Upper lobe of left lung (tissue), 4 donors: ENCODE data around the gene ABHD5.

Experiments
- CTCF ChIP-seq, 6 experiments: fragments of 450-650 bp in 4 of 6; fragments of 200-600 bp in 2 of 6; sonication (generic) in 2 of 6; IDR thresholded peaks; one replicate each; pipeline ENCODE4 v1.5.1; 2016 to 2019; ENCODE audit warnings: antibody characterized with exemption in 6 of 6
- EP300 ChIP-seq, 4 donors: sonication (generic); formaldehyde crosslinking; IDR thresholded peaks; one replicate each; pipeline ENCODE4 v1.5.1; 2017; ENCODE audit warnings: antibody characterized with exemption in 4 of 4, control low read depth in 2 of 4
- POLR2A ChIP-seq, 4 donors: fragments of 450-650 bp; IDR thresholded peaks; one replicate each; pipeline ENCODE4 v1.5.1; 2016 to 2017; ENCODE audit warnings: antibody characterized with exemption in 4 of 4, mild to moderate bottlenecking in 2 of 4
- POLR2AphosphoS5 ChIP-seq, 2 donors: sonication (generic); formaldehyde crosslinking; IDR thresholded peaks; one replicate each; pipeline ENCODE4 v1.5.1; 2017; ENCODE audit warnings: antibody characterized with exemption in 2 of 2

DNA sequence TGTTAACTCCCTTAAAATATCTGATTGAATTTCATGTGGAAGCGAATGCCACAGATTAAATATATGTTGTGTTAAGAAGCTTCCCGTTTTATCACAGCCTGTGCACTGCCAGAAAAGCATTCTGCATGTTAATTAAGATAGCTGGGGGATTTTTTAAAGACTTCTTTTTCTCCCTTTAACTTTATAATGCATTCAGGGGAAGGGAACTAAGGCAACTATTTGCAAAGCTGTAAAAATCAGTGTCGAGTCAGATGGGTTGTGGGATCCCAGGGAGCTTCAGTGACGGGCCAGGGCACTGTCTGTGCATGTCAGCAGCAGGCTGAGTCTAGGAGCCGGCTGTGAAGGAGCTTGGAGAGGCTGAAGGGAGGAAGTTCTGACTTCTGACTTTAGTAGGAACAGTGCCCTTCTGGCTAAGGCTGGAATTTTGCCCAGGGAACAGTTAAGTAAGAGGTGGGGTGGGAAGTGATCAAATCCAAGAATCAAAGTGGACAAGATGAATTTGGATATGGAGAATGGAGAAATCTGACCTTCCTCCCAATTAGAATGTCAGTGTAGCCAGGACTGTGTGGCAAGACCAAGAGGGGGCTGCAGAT, 77.7 kb downstream of the ABHD5 start:
- peak in 1 of 2 donors; percentile 6 for TF ChIP-seq POLR2AphosphoS5 (IDR thresholded peaks at IDR 0.05)
- TF ChIP-seq POLR2A (IDR thresholded peaks at IDR 0.05), result no peak
- TF ChIP-seq CTCF (IDR thresholded peaks at IDR 0.05), result no peak
- peak in 1 of 4 donors; percentile 13 for TF ChIP-seq EP300 (IDR thresholded peaks at IDR 0.05)
